Nucleus accumbens (tissue), 56 donors: Measurements from ENCODE around the gene SSBP4.

Experiments
- DNase-seq, 56 donors: peaks; one replicate each; lab custom pipeline; 2025; lab: John Stamatoyannopoulos, UW

The SSBP4 gene

DNA sequence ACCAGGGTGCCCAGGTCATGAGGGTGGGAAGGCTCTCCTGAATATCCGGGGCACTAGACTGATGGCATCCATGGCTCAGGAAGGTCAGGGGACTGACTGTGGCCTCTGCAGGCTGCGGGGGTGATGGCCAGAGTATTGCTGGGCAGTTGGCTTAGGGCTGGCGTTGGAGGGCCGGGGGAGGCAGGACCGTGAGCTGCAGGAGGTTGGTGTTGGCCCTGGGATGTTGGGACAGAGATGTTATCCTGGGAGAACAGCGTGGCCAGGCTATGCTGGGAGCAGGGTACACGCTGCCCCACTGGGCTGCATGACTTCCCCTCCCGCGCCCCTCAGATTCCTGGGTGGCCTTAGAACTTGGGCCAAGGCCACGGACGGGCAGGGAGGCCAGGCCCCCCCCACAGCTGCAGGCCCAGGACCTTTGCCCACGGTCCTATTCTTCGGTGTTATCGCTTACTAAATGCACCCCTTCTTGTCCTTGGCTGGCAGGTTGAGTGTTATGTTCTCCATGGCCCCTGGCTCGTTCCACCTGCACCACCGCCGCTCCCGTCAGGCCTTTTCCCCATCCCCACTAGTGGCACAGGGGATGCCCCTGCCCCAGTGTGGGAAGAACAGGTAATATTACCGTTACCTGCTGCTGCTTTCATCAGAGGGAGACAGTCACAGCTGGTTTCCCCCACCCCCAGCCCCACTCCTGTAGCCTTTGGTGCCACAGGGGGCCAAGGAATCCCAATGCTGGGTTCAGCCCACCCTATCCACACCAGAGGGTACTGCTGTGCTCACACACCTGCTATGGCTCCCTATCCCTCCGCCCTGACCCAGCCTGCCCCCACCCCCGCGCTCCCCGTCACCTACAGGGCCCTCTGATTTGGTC is 22.0 kb downstream of the SSBP4 start:
- no peak for DNase-seq

DNA sequence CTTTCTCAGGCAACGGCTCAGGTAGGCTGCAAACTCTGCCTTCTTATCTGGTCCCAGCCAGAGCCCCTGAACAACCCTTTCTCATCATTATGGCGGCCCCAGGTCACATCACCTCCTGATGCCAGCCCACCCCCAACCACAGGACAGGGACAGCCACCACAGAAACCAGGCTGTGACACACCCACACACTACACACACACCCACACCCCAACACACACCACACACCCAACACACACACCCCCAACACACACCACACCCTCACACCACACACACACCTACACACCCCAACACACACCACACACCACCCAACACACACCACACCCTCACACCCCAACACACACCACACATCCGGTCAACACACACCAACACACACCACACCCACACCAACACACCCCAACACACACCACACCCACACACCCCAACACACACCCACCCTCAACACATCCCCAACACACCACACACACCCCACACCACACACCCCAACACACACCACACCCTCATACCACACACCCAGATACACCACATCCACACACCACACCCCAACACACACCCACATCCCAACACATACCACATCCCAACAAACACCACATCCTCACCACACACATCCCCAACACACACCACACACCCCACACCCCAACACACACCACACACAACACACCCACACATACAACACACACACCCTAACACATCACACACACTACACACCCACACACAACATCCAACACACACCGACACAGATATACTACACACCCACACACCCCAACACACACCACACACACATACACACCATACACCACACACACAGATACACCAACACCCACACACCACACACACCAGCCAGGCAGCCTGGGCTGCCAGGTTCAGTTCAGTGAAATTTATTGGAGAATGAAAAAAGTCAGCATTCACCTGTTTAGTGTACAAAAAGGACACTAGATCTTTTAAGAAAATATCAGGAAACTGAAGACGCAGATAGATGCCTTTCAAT is 22.9 kb downstream of the SSBP4 start:
- DNase-seq: no peak

DNA sequence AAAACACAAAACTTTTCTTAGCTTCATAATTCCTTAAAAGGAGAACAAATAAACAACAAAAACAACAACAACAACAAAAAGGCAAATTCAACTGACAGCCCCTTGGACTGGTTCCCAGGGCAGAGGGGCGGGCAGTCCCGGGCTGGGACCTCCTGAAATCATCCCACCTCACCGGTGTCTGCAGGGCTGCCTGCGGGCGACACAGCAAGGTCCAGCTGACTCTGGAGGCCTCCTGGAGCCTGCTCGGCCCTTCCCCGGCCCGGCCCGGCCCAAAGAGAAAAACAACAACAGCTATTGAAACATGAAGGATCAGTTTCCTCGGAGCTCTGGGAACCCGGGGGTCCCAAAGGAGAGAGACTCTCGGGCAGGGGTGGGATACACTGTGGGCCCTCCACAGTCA is 23.7 kb downstream of the SSBP4 start:
- no peak for DNase-seq

DNA sequence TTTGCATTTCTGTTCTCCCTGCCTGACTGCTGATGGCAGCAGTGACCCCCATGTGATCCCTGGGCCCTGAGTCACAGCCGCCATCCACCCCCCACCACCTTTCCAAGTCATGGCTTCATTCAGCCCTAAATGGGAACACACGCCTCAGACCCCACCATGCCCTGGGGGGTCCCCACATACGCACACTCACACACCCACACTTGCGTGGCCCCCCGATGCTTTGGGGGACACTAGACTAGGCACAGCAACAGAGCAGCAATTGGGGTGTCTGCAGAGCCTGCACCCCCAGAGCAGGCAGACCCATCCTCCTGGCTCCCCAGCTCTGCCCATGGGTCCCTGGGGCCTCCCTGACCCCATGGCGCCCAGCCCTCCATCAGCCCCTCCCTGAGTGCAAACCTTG is 24.2 kb downstream of the SSBP4 start:
- no peak for DNase-seq

DNA sequence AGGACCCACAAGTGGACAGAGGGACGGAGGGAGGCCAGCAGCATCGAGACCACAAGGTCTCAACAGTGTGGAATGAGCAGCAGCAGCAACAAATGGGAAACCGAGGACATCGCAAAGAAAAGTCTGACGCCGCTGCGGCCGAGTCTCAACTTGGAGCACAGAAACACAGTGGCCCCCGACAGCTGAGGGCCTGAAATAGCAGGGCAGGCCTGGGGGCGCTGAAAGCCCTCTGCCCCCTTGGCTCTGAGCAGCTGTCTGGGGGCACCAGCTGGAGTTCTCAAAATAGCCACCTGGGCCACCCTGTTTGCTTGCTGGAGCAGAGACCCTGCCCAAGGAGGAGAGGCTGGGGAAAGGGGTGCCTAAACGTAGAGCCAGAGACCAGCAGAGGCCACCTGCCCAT is 24.6 kb downstream of the SSBP4 start:
- DNase-seq: no peak

DNA sequence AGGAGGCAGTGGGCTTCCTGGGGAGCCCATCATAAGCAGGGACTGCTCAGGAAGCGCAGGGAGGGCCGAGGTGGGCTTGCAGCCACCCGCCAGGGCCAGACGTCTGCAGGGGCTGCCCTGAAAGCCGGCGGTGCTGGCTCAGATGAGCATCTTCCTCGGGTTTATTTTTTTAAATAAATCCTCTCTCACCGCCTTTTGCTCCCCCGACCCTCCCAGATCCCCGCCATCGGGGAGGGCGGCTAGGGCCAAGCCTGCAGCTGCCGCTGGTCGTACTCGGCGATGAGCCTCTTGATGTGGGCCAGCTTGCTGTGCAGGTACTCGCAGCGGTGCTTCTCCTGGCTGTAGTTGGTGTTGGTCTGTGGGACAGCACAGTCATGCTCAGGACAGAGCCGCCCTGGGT is 25.3 kb downstream of the SSBP4 start:
- no peak for DNase-seq

DNA sequence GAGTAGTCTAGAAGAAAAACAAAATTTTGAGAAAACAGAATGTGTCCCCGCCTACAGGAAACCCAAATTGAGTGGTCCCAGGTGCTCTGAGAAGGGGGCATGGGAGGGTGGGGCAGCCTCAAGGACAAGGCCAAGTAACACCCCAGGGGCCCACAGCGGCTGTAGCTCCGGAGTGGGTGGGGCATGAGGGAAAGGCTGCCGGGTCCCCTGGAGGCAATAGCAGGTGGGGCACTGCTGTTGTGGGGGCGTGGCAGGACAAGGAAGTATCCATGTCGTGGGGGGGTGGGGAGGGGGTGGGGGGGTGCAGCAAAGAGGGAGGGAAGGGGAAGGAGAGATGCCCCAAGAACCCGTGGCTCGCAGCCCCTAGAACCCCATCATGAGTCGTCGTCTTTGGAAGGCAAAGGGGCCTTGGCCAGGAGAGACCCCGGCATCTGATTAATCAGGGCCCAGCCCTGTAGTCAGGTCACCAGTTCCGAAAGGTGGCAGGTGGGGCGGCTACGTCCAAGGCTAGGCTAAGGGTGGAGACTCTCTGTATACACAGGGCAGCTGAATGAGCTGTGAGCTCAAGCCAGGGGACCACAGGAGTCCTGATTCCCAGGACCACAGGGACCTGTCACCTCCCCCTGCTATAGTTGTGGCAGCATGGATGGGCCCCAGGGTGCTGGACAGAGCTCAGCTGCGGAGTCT is 26.2 kb downstream of the SSBP4 start:
- DNase-seq: no peak

DNA sequence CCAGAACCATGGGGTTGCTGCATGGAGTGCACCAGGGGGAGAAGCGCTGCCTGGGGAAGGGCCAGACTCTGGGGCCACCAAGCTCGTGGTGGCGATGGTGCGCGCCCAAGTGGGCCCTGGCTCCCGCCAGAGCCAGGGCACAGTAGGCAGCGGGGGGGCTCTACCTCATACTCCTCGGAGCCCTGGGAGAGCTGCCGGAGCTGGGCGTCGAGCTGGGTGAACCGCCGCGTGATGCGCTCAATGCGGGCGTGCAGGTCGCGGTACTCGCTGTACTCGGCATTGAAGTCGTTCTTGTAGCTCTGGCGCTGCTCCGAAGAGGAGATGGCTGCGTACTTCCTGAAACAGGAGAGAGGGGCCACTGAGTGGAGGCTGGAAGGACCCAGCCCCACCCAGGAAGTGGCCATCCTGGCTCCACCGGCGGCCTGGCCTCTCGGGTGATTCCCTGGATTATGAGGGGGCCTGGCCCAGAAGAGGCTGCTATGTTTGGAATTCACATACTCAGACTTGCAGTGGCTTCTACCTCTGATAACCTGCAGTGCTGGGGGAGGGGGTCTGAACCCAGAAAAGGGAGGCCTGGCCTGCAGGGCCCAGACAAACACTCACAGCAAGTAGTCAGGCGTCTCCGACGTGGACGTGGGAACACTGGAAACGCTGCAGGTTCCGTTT is 27.1 kb downstream of the SSBP4 start:
- no peak for DNase-seq

DNA sequence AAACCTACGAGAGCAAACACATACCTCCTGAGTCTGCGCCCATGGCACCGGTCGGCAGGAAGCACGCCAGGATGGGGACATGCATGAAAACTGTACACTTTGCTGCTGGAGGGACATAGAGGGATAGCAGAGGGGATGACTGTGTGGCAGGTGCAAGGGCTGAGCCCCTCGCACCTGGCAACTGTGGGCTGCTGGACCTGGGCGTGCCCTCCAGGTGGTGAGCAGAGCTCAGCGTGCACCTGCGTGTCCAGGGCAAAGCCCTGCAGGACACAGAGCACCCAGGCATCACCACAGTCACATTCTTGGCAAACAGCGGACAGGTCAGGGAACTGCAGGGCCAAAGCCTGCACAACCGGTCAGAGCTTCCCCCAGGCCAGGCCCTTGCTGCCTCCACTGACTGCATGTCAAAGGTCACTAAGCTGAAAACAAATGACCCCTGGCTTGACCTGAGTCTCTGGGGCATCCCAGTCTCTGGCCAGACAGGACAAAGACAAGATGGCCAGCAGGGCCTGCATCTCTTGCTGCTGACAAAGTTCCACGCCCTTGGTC is 27.7 kb downstream of the SSBP4 start:
- DNase-seq: no peak

DNA sequence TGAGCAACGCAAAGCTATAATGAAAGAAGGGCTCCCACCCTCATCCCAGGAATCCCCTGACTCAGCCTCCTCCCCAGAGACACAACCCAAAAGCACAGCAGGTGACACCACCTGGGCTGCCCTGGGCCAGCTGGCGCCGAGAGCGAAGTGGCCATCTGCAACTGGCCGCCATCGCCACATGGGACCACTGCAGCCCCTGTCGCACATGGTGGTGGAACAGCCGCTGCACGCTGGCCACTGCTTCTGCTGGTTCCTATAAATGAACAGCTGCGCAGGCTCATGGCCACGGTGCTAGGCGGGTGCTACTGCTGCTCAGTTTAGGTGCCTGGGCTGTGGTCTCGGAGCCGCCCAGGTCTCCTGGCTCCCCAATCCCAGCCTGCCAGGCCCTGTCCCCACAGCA is 30.4 kb downstream of the SSBP4 start:
- no peak for DNase-seq

DNA sequence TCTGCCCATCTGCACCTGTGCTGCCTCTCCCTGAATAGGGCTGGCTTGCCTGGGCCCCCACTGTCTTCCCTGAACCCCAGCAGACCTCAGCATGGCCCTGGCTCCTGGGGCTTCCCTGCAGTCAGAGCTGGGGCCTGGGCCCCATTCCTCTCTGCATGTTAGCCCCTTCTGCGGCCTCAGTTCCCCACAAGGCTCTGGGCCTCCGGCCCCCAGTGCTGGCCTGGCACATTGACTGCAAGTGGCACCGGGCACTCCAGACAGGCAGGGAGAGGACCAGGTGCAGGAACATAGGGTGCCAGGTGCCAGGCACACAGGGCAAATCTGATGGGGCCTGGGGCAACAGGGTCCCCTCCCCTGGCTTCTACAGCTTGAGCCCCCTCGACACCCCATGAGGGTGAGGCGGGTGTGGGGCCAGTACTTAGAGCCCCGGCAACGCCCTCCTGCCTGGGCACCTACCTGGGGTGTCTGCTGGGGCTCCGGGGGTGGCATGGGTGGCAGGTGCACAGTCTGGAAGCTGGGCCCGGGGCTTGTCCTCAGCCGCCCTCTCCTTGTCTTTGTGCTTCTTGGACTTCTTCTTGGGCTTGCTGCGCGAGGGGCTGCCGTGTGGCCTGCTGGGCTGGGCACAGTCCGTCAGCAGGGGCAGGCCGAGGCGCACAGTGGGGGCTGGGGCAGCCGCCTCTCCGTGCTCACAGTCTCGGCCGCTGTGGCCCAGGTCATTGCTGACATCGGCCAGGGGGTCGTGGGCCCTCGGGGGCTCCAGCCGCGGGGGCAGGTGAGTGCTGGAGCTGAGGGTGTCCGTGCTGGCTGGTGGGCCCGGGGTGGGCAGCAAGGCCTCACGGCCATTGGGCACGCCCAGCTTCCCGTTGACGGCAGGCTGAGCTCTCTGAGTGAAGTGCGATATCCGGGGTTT is 31.1 kb downstream of the SSBP4 start:
- no peak for DNase-seq

DNA sequence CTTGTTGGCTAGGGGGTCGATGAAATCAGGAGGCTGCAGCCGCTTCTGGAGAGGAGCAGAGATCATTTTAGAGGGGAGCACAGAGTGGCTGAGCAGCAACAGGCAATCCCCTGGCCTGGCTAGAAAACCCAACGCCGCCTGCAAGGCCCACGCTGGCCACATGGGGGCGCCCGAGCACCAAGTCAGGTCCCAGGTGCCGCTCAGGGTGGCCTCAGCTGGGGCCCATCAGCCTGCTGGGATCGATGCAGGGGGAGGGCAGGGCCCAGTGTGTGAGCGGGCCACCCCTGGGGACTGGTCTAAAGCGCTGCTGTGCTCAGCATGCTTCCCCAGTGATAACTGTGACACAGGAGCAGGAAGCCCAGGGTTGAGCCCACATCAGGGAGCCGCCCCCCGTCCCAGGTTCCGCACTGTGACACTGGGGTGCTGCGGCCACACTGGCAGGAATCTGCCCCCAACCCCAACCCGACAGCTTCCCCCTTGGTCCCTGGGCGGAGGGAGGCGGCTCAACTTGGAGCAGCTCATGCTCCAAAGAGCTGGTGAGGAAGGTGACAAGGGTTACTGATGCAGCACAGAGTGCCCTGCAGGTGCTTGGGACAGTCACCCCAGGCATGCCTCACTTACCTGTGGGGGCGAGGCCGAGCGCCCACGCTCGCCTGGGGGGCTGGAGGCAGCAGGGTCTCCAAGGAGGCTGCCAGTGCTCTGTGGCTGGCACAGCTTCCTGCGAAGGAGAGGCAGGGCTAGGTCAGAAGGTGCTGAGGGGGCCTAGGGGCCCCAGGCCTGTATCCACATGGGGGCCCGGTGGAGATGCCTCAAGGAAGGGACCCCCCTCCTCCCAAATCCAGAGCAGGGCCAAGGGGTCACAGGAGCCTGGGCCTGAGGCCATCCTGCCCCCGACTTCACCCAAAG is 32.0 kb downstream of the SSBP4 start:
- DNase-seq: peak in 53 of 56 donors; percentile 24 to 94 (median 73)

DNA sequence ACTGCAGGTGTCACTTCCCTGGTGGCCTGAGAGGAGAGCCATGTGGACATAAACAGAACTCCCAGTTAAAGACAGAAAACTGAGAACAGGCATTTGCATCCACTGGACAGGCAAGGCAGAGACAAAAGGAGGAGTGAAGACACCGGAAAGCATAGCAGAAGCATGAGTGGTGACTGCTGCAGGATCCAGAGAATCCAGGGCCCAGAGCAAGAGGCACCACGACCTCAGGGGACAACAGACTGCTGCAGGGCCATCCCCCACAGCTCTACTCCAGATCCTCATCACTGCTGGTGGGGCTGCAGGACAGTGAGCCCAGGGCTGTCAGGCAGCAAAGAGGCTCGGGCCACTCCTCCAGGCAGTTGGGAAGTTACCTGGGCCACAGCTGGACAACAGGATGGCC is 33.2 kb downstream of the SSBP4 start:
- DNase-seq: no peak

DNA sequence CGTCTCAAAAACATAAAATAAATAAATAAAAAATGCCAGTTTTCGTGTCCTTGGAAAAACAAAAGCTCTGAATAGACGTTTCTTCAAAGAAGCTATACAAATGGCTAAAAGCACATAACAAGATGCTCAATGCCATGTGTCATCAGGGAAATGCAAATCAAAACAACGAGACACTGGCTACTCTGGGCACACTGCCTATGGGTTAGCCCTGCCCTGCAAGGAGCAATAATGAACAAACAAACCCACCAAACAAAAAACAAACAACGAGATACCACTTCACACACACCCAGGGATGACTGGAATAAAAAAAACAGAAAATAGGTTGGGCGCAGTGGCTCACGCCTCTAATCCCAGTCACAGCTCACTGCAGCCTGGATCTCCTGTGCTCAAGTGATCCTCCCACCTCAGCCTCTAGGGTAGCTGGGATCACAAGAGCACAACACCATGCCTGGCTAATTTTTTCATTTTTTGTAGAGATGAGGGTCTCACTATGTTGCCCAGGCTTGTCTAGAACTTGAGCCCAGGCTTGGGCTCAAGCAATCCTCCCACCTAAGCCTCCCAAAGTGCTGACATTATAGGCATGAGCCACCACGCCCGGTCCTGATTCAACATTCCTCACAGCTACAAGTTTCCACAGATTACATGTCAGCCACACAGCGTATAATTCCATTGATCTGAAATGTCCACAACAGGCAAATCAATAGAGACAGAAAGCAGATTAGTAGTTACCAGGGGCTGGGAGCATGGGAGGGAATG is 34.2 kb downstream of the SSBP4 start:
- DNase-seq: peak in 3 of 56 donors; percentile 15 to 32 (median 16)

DNA sequence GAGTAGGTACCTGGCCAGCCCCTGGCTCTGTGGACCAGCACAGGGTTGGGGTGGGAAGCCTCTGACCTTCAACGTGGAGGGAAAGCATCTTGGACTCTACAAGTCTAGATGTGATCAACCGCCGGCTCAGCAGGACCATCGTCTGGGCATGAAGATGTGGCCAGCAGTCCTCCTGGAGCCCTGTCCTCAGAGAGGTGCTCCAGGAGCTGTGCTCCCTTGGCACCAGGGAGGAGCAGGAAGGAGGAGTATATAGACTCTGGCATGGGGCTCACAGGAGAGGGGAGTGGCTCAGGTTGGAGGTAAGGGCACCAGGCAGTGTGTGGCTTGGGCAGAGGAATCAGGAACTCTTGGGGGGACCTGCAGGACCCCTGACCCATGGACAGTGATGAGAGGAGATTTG is 37.1 kb downstream of the SSBP4 start:
- no peak for DNase-seq

DNA sequence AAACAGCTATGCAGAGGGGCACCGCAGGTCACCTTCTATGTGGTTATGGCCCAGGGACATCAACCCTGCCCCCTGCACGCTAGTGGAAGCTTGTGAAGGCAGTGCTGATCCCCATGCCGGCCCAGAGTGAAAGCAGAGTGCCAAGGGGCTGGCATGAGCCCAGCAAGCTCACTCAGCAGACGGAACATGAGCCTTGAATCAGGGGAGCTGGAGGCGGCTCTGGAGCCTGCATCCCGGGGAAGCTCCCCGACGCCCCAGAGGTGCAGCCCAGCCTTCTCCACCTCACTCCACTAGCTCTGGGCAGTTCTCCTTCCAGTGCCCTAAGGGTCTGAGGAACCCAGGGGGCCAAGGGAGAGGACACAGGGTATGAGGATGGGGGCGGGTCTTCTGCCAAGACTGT is 37.8 kb downstream of the SSBP4 start:
- DNase-seq: peak in 25 of 56 donors; percentile 14 to 71 (median 36)
